NCI-H748 treated with DMSO at 0.1 percent for 48 hours (cell line): Measurements from ENCODE around the gene RXYLT1.

ENCODE experiments used
- DNase-seq: peaks from one replicate; lab custom pipeline; 2025; lab: John Stamatoyannopoulos, UW

RXYLT1 gene

DNA sequence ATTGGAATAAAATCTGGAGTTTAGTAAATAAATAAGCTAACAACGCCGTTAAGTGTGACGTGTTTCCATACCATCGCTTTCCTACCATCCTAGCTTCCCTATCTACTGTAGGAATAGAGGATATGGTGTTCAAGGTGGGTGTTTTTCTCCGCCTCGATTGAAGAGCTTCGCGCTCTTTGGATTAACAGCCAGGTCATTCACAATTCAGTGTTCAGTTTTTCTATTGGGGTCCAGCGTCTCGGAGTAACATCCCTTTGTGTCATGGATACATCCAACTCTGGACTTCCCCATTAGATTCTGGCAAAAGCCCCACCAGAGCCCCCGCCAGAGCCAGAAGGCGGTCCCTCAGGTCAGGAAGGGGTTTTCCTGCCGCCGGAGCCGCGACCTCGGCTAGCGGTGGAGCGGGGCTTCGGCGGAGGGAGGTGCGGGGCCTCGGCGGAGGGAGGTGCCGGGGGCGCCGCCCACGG, 63.6 kb downstream of the RXYLT1 start:
- DNase-seq: no peak

DNA sequence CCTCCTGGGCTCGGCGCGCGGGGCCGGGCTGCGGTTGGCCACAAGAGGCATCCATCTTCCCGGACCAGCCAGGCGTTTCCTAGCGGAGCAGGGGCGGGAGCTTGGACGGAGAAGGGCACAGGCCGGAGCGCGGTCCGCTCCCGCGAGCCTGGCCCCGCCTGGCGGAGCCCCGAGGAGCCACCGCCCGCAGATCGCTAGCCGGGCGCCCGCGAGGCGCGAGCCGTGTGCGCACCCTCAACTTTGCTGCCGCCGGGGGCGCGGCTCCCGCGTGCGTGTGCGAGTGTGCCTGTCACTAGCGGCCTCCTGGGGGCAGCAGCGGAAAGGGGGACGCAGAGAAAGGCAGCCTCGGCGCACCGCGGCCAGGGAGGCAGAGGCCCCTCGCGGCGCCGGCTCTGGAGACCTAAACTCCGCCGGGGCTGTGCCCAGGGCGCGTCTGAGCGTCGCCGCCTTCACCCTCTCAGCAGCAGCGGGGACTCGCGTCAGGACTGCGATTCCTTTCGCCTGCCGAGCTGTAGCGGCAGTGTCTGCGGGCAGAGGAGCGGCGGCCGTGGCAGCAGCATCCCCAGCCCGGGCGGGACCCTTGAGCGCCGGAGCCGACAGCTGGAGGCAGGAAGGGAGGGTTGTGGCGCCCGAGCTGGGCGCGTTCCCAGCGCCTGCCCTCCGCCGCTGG, 64.1 kb downstream of the RXYLT1 start:
- DNase-seq: peak; percentile 91

DNA sequence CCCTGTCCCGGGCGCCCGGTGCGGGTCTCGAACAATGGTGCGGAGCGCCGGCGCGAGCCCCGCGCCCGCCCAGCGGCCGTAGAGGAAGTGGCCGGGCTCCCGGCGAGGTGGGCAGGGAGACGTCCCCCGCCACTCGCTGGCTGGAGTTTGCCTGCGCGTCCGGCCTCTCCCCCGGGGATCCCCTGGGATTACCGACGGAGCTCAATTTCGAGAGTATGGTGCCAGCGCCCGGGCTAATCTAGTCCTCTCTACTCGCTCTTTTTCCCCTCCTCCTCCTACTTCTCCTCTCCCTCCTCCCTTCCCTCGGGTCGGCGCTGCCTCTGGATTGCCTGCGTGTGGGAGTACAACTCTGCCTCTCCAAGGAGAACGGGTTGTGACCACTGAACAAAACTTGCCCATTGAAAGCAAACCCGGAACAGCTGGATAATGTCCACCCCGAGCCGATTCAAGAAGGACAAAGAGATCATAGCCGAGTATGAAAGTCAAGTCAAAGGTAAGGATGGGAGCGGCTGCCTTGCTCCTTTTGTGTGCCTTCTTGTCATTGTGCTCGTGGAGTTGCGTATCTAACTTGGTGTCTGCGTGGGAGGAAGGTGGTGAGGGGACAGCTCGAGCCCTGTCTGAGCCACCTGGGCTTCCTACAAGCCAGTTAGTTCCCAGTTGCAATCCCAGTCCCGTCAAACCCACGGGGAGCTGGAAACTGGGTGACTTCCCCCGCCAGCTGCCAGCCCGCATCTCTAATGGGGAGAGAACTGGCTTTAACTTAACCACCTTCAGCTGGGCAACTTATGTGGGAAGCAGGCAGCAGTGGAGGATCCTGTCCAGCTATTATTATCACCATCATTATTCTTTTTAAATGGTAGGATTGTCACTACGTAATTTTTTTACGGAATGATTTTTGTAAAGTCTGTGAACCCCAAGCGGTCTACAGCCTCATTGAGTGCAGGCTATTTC, 65.0 kb downstream of the RXYLT1 start, which contains the start of gene SRGAP1:
Gene SRGAP1, plus strand, starts transcription at position 310 of the 951 bp plus-strand sequence. Its CDS starts 117 bp downstream, at position 427.
- peak; percentile 43 for DNase-seq

DNA sequence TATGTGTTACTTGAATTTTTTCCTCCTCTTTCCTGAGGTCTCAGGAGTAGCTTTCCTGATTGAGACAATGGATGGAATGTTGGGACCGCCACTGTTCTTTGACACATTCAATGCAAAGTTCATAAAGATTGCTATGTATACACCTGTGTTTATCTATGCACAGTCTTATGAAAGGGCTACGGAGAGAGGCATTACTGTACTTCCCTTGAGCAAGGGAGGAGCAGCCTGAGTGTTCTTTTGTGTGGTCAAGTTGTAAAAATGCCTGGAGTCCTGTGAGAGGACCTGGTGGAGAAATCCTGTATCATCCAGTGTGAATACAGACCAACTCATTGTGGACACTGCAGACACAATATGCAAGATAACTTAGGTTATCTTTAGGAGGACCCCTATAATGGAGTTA, 66.0 kb downstream of the RXYLT1 start:
- DNase-seq: peak; percentile 45

DNA sequence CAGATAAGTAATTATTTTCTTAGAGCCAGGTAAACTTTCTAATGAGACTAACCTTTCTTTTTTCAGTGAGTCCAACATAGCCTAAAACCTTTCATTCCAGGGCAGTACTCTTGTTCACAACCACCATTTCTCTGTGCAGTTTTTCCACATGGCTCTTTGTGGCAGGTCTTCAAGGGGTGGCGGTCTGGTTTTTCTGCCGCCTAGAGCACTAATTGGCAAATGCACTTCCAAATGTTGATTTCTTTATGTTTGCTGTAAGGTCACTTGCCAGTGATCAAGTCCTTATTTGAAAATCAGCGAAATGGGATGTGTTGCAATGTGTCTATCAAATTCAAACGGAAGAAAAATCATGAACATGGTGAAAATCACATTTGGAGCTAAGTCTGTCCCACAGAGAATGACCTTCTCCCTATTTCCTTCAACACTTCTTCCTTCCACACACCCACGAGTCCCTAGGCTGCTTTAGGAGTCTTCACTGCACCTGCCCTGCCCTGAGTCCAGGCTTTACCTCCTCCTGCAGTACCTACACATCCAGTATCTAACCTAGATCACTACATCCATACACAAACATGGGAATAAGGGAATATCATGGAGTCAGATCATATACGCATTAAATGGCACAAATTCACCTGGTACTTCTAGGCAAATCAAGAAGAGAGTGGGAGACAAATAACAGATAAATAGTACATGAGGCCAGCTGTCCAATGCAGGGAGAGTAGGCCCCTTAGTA, 66.7 kb downstream of the RXYLT1 start:
- peak; percentile 38 for DNase-seq

DNA sequence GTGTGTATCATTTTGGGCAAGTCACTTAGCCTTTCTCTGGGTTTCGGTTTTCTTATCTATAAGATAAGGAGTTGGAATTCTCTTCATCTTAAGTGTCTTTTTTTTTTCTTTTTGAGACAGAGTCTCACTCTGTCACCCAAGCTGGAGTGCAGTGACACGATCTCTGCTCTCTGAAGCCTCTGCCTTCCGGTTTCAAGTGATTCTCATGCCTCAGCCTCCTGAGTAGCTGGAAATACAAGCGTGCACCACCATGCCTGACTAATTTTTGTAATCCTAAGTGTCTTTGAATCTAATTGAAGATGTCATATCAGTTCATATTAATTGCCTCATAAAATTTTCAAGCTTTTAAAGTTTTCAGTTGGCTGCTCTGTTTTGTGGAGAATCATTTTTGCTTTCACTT, 68.7 kb downstream of the RXYLT1 start:
- DNase-seq: no peak

DNA sequence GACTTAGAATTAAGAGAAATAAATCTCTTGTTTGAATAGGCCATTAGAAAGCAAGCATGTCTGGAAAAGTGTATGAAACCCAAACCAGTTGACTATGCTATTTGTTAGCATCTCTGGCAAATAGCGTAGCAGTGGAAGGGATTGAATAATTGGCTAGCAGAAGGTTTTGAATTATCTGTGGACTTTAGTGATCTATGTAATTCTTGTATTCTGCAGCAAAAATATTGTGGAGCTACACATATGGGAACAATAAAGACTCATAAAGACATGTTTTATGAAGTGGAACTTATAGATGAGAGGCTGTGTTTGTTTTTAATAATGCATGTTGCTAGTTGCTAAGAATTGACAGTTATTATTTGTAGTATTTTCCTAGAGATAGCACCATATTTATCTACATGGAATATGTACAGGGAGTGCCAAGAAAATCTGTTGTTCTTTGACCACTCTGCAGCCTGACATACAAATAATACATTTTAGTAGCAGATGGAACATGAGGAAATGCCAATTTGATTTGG, 69.5 kb downstream of the RXYLT1 start:
- DNase-seq: no peak

DNA sequence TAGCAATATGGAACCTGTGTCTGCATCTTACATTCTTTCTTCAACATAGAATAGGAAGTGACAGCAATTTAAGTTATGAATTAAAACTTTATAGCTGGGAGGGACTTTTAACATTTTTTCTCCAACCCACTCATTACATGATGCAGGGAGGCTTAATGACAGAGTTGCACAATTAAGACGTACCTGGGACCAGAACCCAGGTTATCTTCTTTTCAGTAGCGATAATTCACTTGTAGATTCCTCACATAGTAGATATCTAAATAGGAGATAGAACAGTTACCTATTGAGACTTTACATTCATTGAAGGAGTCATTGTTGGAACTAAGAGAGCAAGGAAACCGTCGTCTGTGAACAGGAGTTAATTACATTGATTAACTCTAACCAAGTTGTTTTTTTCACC, 69.9 kb downstream of the RXYLT1 start:
- DNase-seq: no peak

DNA sequence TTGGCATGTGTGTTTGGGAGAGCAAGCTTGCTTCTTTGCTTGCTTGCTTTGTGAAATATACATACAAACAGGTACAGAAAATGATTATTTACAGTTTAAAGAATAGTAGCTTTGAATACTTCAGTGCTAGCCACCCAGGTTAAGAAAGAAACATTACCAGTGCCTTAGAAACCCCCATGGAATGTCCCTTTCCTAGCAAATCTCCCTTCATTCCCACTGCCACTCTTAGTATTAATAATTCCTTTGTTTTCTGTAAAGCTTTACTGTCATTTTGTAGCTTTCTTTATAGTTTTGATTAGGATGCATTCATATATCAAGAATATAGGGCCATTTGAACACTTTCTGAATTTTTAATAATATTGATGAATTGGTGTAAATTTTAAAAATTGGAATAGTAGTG, 74.3 kb downstream of the RXYLT1 start:
- DNase-seq: no peak

DNA sequence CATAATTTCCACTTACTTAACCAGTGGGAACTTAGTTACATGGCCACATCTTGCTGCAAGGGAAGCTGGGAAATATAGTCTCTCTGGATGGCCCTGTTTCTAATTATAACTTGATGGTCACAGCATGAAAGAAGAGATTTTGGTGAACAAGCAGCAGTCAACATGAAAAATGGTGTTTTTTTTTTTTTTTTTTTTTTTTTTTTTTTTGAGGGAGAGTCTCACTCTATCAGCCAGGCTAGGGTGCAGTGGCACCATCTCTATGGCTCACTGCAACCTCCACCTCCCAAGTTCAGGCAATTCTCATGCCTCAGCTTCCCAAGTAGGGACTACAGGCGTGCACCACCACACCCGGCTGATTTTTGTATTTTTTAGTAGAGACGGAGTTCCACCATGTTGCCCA, 75.6 kb downstream of the RXYLT1 start:
- DNase-seq: no peak

DNA sequence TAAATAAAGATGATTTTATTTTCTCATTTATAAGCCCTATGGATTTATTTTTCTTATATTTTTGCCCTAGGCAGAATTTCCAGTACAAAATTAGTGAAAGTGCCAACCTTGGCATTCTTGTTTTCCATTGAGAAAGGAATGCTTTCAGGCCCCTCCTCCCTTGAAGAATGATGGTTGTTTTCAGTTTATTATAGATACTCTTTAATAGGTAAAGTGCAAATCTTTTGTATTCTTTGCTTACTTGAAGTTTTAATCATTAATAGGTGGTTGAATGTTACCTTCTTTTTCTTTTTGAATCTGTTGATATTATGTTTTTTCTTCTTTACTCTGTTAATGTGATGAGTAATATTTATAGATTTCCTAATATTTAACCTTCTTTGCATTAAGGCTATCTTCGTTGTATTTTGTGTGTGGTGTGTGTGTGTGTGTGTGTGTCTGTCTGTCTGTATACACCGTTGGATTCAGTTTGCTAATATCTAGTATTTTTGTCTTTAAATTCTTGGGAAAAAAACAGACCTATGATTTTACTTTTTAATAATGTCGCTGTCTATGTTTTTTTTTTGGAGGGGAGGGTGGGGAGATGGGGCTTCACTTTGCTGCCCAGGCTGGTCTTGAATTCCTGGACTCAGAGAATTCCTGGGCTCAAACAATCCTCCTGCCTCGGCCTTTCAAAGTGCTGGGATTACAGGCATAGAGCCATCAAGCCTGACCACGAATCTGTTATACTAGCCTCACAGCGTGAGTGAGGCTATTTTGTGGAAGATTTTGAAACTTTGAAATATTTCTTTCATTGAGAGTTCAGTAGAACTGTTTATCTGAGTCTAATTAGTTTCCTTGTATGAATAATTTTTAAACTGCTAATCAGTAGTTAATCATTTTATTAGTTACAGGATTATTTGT, 78.3 kb downstream of the RXYLT1 start:
- DNase-seq: no peak
